A549 (cell line): ENCODE measurements around the gene OGDH. TPM values are rescaled to one million over a fixed set of nuclear protein-coding genes. Genes with fewer than 3 reads are reported as not detected.

Experiments
- ATAC-seq, 2 experiments: fragments of 200-7000 bp in 1 of 2; fragments of >200 bp in 1 of 2; cut with Nextera tagmentation in 1 of 2; cut with Tn5 transposase in 1 of 2; 3 replicates each; pipeline versions ENCODE4 v1.8.0 to v1.9.1; 2018 to 2020; ENCODE audit warnings: mild to moderate bottlenecking in 1 of 2, moderate library complexity in 1 of 2
- CTCF ChIA-PET: fragments of 300-600 bp; sonication (Branson Sonifier 250); formaldehyde crosslinking; extraction: SDS; loops from one replicate; lab custom pipeline; 2021; ENCODE audit warnings: antibody characterized with exemption, inconsistent platforms; lab: Yijun Ruan, JAX
- POLR2A ChIA-PET: fragments of 350-600 bp; formaldehyde crosslinking; extraction: SDS; loops from one replicate; lab custom pipeline; 2021; ENCODE audit warnings: antibody characterized with exemption, inconsistent platforms; lab: Yijun Ruan, JAX
- DNase-seq, 2 experiments: peaks; one replicate each; pipeline versions ENCODE4 v3.0.0 to v3.0.0-alpha.2; 2011 to 2016; ENCODE audit warnings: low read depth in 1 of 2, low spot score in 1 of 2
- FAIRE-seq: peaks from 2 replicates; lab custom pipeline; 2011; peaks lifted over from hg19 to GRCh38; lab: Jason Lieb, UNC
- H3K27ac ChIP-seq, 2 experiments: fragments of >200 bp; sonication (Bioruptor Twin); formaldehyde crosslinking; 3 replicates each; pipeline ENCODE4 v1.5.1; 2016 to 2017
- H3K4me1 ChIP-seq: fragments of >200 bp; sonication (Bioruptor Twin); formaldehyde crosslinking; 3 replicates; pipeline ENCODE4 v1.6.1; 2016
- H3K4me2 ChIP-seq: fragments of >200 bp; sonication (Bioruptor Twin); formaldehyde crosslinking; 3 replicates; pipeline ENCODE4 v1.6.1; 2016
- H3K4me3 ChIP-seq: fragments of >200 bp; sonication (Bioruptor Twin); formaldehyde crosslinking; 3 replicates; pipeline ENCODE4 v1.5.1; 2016
- H3K9me3 ChIP-seq: fragments of >200 bp; sonication (Bioruptor Twin); formaldehyde crosslinking; 3 replicates; pipeline ENCODE4 v1.6.1; 2016
- BCL3 ChIP-seq: fragments of >200 bp; sonication (Bioruptor Twin); formaldehyde crosslinking; IDR thresholded peaks from 3 replicates; pipeline ENCODE4 v1.6.1; 2016
- BHLHE40 ChIP-seq: IDR thresholded peaks from 2 replicates; pipeline ENCODE4 v1.6.1; 2012; ENCODE audit warnings: low read depth, low read length, inconsistent platforms
- E2F6 ChIP-seq: IDR thresholded peaks from 2 replicates; pipeline ENCODE4 v1.6.1; 2012; ENCODE audit warnings: low read depth, borderline replicate concordance
- EHMT2 ChIP-seq: fragments of 200-600 bp; sonication (generic); IDR thresholded peaks from 2 replicates; pipeline ENCODE4 v1.6.1; 2016; ENCODE audit warnings: antibody characterized with exemption, low read depth, mild to moderate bottlenecking, moderate library complexity
- GATA3 ChIP-seq: IDR thresholded peaks from 2 replicates; pipeline ENCODE4 v1.6.1; 2012; ENCODE audit warnings: borderline replicate concordance
- HEYL ChIP-seq: fragments of 250-450 bp; sonication (Bioruptor Pico); IDR thresholded peaks from 2 replicates; pipeline ENCODE4 v1.8.0; 2021; ENCODE audit warnings: mild to moderate bottlenecking, moderate library complexity
- HOXB13 ChIP-seq: fragments of 250-450 bp; sonication (Bioruptor Pico); IDR thresholded peaks from 2 replicates; pipeline ENCODE4 v1.5.0; 2020; ENCODE audit warnings: low read depth, mild to moderate bottlenecking, moderate library complexity
- KDM1A ChIP-seq: fragments of 200-600 bp; sonication (generic); IDR thresholded peaks from 2 replicates; pipeline ENCODE4 v1.6.1; 2016; ENCODE audit warnings: low read depth, mild to moderate bottlenecking
- MAFK ChIP-seq: fragments of 450-650 bp; IDR thresholded peaks from 2 replicates; pipeline ENCODE4 v1.6.1; 2014; ENCODE audit not compliant: partially characterized antibody
- MYC ChIP-seq: IDR thresholded peaks from 2 replicates; pipeline ENCODE4 v1.6.1; 2012; ENCODE audit warnings: mild to moderate bottlenecking, inconsistent platforms, low read length, improper control_type of control experiment, borderline replicate concordance
- RARB ChIP-seq: fragments of 250-450 bp; sonication (Bioruptor Pico); IDR thresholded peaks from 2 replicates; pipeline ENCODE4 v1.8.0; 2021; ENCODE audit warnings: mild to moderate bottlenecking, moderate library complexity
- ZC3H11A ChIP-seq: fragments of 450-650 bp; IDR thresholded peaks from 2 replicates; pipeline ENCODE4 v1.6.1; 2014; ENCODE audit warnings: antibody characterized with exemption, mild to moderate bottlenecking
- ZFP36 ChIP-seq: fragments of 450-650 bp; IDR thresholded peaks from 2 replicates; pipeline ENCODE4 v1.6.1; 2014; ENCODE audit warnings: borderline replicate concordance; ENCODE audit not compliant: partially characterized antibody
- WGBS: methylation state at CpG from one replicate; pipeline ENCODE4 v1.1.6; 2017; ENCODE audit errors: missing lambda C conversion rate; 5-methylcytosine and 5-hydroxymethylcytosine counted together
- polyA plus RNA-seq, 4 experiments: library from polyadenylated mRNA; depleted of rRNA in 3 of 4; stranded (reverse); fragments of >200 nt; fragmentation: RNase III in 1 of 4; extraction: RNeasy Plus Mini Kit Qiagen cat#74134 plus additional on column Dnase treatment in 1 of 4; gene quantifications; 2 replicates in 3 of 4; 3 replicates in 1 of 4; pipeline ENCODE4 v1.2.3, GENCODE V29; 2011 to 2017
- TF ChIP-seq, protein P1 (sequence below): fragments of 200-600 bp; sonication (generic); IDR thresholded peaks from 2 replicates; pipeline ENCODE4 v1.6.1; 2016; ENCODE audit warnings: antibody characterized with exemption, mild to moderate bottlenecking, moderate library complexity
- TF ChIP-seq, protein P2 (sequence below): IDR thresholded peaks from 2 replicates; pipeline ENCODE4 v1.6.1; 2012

OGDH gene
- polyA plus RNA-seq, 2 of the 4 experiments (the other 2 are of a cell fraction) = 32.5 to 38.8 TPM

- TF ChIP-seq MAFK (peak; percentile 42), ZFP36 (no peak)
- Histone ChIP-seq H3K27ac (no peak overlapping the region), H3K4me3 (no peak overlapping the region), H3K9me3 (no peaks in the 10 kb centered on the region), H3K4me2 (no peak overlapping the region), H3K4me1 (no peaks in the 10 kb centered on the region)
- 84% methylated on average over 3 of the region's 4 CpGs for WGBS
- POLR2A ChIA-PET = no interaction called here
- CTCF ChIA-PET = interaction anchor here (1.1 kb wide), 1 partner anchor 36 kb away, joined by 3 read pairs; no protein-coding TSS in a partner anchor
- no peak for DNase-seq
- ATAC-seq = no peak
- FAIRE-seq = no peak
These were observed 41.7 kb downstream of the OGDH start for GRCh38 chr7:44647981-44648714.

GRCh38 chr7:44650242-44650641 is 43.8 kb downstream of the OGDH start:
- TF ChIP-seq, protein P1, sequence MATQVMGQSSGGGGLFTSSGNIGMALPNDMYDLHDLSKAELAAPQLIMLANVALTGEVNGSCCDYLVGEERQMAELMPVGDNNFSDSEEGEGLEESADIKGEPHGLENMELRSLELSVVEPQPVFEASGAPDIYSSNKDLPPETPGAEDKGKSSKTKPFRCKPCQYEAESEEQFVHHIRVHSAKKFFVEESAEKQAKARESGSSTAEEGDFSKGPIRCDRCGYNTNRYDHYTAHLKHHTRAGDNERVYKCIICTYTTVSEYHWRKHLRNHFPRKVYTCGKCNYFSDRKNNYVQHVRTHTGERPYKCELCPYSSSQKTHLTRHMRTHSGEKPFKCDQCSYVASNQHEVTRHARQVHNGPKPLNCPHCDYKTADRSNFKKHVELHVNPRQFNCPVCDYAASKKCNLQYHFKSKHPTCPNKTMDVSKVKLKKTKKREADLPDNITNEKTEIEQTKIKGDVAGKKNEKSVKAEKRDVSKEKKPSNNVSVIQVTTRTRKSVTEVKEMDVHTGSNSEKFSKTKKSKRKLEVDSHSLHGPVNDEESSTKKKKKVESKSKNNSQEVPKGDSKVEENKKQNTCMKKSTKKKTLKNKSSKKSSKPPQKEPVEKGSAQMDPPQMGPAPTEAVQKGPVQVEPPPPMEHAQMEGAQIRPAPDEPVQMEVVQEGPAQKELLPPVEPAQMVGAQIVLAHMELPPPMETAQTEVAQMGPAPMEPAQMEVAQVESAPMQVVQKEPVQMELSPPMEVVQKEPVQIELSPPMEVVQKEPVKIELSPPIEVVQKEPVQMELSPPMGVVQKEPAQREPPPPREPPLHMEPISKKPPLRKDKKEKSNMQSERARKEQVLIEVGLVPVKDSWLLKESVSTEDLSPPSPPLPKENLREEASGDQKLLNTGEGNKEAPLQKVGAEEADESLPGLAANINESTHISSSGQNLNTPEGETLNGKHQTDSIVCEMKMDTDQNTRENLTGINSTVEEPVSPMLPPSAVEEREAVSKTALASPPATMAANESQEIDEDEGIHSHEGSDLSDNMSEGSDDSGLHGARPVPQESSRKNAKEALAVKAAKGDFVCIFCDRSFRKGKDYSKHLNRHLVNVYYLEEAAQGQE = no peak
- peak; percentile 44 for TF ChIP-seq ZFP36
- TF ChIP-seq BHLHE40 = no peak
- TF ChIP-seq, all 56 proteins: peak for 1
- Histone ChIP-seq H3K27ac (no peak overlapping the region), H3K4me1 (no peaks in the 10 kb centered on the region), H3K4me3 (no peak overlapping the region), H3K9me3 (no peaks in the 10 kb centered on the region), H3K4me2 (no peak overlapping the region)
- ChIA-PET CTCF (interaction anchor here (0.9 kb wide), 1 partner anchor 14 kb away, joined by 3 read pairs; no protein-coding TSS in a partner anchor), POLR2A (interaction anchor here (0.6 to 1.4 kb wide), 2 partner anchors 11 to 13 kb away, joined by 3 to 4 read pairs; no protein-coding TSS in a partner anchor)
- 90% methylated on average over 4 of the region's 4 CpGs for WGBS
- ATAC-seq (no peak), FAIRE-seq (no peak), DNase-seq (no peak)

GRCh38 chr7:44650772-44651171 is 44.3 kb downstream of the OGDH start:
- no peaks in the 10 kb centered on the region for H3K9me3 ChIP-seq
- no peak overlapping the region for H3K4me3 ChIP-seq
- H3K4me2 ChIP-seq = no peak overlapping the region
- TF ChIP-seq, protein P2, sequence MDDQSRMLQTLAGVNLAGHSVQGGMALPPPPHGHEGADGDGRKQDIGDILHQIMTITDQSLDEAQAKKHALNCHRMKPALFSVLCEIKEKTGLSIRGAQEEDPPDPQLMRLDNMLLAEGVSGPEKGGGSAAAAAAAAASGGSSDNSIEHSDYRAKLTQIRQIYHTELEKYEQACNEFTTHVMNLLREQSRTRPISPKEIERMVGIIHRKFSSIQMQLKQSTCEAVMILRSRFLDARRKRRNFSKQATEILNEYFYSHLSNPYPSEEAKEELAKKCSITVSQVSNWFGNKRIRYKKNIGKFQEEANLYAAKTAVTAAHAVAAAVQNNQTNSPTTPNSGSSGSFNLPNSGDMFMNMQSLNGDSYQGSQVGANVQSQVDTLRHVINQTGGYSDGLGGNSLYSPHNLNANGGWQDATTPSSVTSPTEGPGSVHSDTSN = no peak
- no peak for TF ChIP-seq MYC
- no peak for DNase-seq
- no peak for FAIRE-seq
- H3K27ac ChIP-seq = no peak overlapping the region
- 0 out of 6 replicates have a peak, but pooled peaks of 1 of the 2 experiments have one; percentile 24 for ATAC-seq
- CTCF ChIA-PET = interaction anchor here (0.9 kb wide), 1 partner anchor 15 kb away, joined by 3 read pairs; no protein-coding TSS in a partner anchor
- POLR2A ChIA-PET = interaction anchor here (0.6 to 1.4 kb wide), 2 partner anchors 11 to 13 kb away, joined by 3 to 4 read pairs; no protein-coding TSS in a partner anchor
- WGBS = 84% methylated on average over 5 of the region's 5 CpGs
- no peaks in the 10 kb centered on the region for H3K4me1 ChIP-seq

- no peak for FAIRE-seq
- H3K4me2 ChIP-seq = no peak overlapping the region
- H3K4me3 ChIP-seq = no peak overlapping the region
- CTCF ChIA-PET = no interaction called here
- POLR2A ChIA-PET = no interaction called here
- no peaks in the 10 kb centered on the region for H3K4me1 ChIP-seq
- no peak for ATAC-seq
- 90% methylated on average over 5 of the region's 5 CpGs for WGBS
- H3K27ac ChIP-seq = no peak overlapping the region
- no peaks in the 10 kb centered on the region for H3K9me3 ChIP-seq
- TF ChIP-seq ZC3H11A = no peak
- TF ChIP-seq BCL3 = no peak
- TF ChIP-seq HEYL (CRISPR knock-in tag) = no peak
- no peak for TF ChIP-seq EHMT2
- TF ChIP-seq GATA3 = no peak
- TF ChIP-seq E2F6 = no peak
- TF ChIP-seq MAFK = no peak
- TF ChIP-seq, protein P2 = no peak
- TF ChIP-seq RARB (CRISPR knock-in tag) = no peak
- no peak for TF ChIP-seq HOXB13
- no peak for TF ChIP-seq ZFP36
- no peak for TF ChIP-seq KDM1A
- TF ChIP-seq, all 56 proteins: peak for 0
- DNase-seq = no peak
These were observed 46.1 kb downstream of the OGDH start for GRCh38 chr7:44652535-44652934.
